OCI-M2 (cell line): ENCODE results near the gene HSD3B2.

Experiments used
- DNase-seq: peaks from one replicate; lab custom pipeline; 2025; ENCODE audit not compliant: unreplicated experiment; lab: John Stamatoyannopoulos, UW

Gene HSD3B2

DNA sequence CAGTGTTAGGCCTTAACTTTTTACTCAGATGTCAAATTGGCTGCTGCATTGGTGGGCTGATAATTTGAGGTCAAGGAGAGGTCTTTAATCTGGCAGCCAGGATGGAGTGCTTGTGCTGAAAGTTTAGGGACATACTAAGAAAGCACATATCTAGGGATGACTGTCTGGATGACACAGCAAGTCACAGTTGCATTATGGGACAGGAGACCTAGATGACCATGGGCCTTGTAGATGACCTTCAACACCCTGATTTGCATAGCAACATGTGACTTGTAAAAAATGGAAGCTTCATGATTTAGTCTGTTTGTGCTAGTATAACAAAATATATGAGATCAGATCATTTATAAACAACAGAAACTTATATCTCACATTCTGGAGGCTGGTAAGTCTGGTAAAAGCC, 18.0 kb upstream of the HSD3B2 start:
- no peak for DNase-seq

- no peak for DNase-seq
Measured at GRCh38 chr1:119397986-119398385, 17.0 kb upstream of the HSD3B2 start.

GRCh38 chr1:119404736-119405135, 10.2 kb upstream of the HSD3B2 start:
- no peak for DNase-seq

- no peak for DNase-seq
Measured at GRCh38 chr1:119409731-119410130, 5.2 kb upstream of the HSD3B2 start.

DNA sequence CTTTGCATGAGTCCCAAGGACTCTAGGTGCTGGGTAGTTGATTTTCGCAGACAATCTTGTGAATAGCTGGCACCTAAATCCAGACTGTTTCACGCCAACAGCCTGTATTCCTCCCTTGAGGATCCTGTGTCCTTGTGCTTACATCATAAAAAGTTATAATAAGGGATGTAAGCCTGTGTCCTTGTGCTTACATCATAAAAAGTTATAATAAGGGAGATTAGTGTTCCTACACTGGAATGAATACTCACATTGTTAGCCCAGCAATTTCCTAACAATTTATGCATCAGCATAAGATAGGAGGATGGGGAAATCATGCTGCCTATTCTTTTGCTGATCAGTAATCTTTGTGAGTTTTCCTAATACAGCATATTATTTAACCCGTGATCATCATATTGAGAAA, 4.0 kb upstream of the HSD3B2 start:
- DNase-seq, result no peak

DNA sequence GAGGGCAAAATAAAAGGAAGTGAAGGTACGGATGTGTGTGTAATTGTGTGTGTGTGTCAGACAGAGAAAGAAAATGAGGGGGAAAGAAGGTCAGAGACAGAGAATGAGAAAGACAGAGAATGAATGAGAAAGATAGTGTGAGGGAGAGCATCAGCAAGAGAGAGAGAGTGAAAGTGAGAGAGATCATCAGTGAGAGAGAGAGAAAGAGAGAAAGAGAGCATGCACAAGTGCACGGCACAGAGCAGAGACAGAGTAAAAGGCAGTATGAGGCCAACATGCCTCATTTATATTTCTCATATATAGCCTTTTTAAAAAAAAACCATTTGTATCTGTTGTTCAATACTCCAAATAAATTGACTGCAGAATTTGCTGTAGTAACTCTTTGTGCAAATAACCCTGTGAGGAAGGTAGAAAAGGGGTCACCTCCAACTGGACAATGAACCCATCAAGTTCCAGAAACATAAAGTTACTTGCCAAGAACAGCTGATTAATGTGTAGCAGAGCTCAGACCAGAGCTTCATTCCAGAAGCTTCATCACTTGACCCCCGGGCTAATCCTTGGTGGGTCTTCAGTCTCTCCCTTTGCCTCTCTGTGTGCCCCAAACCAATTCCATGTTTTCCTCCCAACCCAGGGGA, 1.2 kb downstream of the HSD3B2 start:
- no peak for DNase-seq

DNA sequence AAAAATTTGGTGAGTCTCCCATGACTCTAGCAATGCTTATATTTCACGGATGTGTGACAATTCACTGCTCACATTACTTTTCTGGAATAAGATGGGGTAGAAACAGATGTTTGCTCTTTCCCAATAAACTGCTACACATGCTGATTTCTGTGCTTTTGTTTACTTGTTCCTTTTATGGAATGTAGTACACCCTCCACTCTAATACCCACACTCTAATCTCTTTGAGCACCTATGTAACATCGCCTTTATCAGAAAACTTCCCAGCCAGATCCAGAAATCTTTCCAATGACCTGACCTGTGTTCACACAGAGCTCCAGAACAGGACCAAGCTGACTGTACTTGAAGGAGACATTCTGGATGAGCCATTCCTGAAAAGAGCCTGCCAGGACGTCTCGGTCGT, 4.2 kb downstream of the HSD3B2 start:
- no peak for DNase-seq

GRCh38 chr1:119420638-119421037, 5.7 kb downstream of the HSD3B2 start:
- no peak for DNase-seq

- DNase-seq, result no peak
Measured at GRCh38 chr1:119422631-119423030, 7.7 kb downstream of the HSD3B2 start.

GRCh38 chr1:119428991-119429390, 14.0 kb downstream of the HSD3B2 start:
- DNase-seq, result no peak

GRCh38 chr1:119429687-119430086, 14.7 kb downstream of the HSD3B2 start:
- DNase-seq, result no peak

DNA sequence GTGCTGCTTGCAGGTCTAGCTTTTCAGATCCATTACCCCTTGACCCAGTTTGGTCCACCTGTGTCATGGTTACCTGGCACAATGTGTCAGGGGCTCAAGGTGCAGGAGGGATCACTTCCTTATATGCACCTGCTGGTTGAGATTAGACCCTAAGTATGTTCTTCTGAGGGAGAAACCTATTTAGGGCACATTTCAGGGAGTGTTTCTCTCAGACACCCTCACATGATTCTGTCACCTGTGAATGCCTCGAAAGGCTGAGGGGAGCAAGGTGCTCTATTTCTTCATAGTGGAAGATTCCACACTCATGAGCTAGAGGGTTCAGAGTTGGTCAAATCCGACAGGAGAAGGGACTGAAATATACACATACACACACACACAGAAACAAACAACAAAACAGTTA, 15.5 kb downstream of the HSD3B2 start:
- no peak for DNase-seq

- no peak for DNase-seq
Measured at GRCh38 chr1:119431836-119432235, 16.9 kb downstream of the HSD3B2 start.

DNA sequence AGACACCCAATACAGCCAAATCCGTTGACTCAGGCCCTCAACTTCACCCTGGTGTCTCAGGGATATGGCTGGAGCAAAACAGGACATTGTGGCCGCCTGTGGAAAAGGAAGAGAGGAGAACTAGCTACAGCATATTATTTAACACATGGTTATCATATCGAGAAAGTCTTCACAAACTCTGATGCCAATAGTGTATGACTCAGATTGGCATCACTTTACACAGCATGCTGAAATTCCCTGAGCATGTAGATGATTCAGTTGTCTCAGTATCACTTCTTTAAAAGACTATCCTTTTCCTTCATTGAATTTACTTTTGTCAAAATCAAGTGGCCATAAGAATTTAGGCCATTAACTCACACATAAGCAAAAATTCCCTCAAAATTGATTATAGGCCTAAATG, 20.1 kb downstream of the HSD3B2 start:
- no peak for DNase-seq

- no peak for DNase-seq
Measured at GRCh38 chr1:119438761-119439160, 23.8 kb downstream of the HSD3B2 start.

- no peak for DNase-seq
Measured at GRCh38 chr1:119440721-119441307, 25.9 kb downstream of the HSD3B2 start.

GRCh38 chr1:119442756-119443155, 27.8 kb downstream of the HSD3B2 start:
- DNase-seq, result no peak

GRCh38 chr1:119446321-119446720, 31.4 kb downstream of the HSD3B2 start:
- no peak for DNase-seq

DNA sequence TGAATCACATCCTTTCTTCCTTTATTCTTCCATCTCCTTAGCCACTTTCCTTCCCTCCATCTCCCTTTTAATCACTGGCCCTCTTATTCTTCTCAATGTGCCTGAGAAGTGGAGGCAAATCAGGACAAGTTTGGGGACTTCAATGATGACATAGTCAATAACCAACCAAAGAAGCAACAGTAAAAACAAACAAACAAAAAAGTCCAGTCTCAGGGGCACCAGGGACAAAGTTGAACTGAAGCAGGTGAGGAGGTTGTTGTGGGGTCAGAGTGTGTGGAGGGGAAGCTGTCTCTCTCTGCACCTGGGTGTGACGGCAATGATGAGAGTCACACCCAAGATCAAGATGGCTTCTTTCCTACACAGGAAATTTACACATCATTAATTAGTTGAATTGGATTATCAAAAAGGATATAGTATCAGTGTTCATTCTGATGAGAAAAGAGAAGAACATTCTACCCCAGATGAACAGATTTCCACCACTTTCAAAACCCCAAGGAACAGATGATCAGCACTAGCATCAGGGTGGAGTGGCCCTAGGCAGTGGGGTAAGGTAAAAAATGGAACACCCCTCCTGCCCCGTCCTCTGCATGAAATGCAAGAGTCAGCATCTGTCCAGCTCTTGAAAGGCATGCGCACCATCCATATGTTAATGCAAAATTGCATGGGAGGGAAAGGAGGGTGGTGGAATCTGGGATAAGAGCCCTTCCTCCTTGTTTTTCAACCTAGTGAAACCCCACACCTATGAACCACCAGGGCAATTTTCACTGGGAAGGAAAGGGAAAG, 32.6 kb downstream of the HSD3B2 start:
- DNase-seq, result no peak

DNA sequence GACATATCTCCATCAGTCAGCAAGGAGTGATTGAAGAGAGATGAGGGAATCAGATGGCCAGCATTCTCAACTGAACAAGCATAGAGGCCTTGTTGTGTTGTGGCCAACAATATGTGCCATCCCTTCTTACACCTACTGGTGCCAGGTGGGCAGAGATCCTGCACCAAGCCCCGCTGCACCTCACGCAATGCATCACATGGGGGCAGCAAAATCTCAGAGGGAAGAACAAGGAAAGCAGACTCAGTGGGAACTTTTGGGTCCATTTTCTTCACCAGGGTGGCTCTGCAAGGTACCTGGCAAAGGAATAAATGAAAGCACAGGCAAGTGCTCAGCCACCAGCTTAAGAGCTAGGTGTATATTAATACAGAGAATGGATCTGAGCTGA, 33.2 kb downstream of the HSD3B2 start:
- no peak for DNase-seq

- no peak for DNase-seq
Measured at GRCh38 chr1:119449971-119450370, 35.0 kb downstream of the HSD3B2 start.

DNA sequence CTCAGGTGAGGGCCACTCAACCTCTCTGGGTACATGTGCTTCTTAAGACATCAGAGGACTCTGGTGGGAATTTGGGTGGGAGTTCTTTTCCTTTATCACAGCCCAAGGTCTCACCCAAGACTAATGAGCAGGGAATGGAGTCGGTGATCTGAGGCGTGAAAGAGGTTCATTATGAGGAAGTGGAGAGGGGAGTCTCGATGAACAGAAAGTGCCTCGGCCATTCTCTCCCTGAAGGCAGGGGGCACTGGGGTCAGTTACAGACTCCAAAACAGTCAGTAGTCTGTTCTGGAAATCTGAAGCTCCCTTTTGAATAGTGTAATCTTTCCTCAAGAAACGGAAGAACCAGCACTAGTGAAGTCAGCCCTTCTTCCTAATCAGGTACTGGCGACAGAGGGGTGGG, 36.2 kb downstream of the HSD3B2 start:
- no peak for DNase-seq
